GM18873 (cell line): ENCODE data around the gene SUMF1.

Experiments used
- ATAC-seq: cut with Tn5 transposase; IDR thresholded peaks from one replicate; pipeline ENCODE4 v1.9.1; 2021; ENCODE audit warnings: mild to moderate bottlenecking, moderate library complexity, moderate number of reproducible peaks; ENCODE audit not compliant: unreplicated experiment, low FRiP score

The SUMF1 gene

GRCh38 chr3:4466741-4467521 is at the start of gene SUMF1:
SUMF1 (minus strand) TSS chr3:4467269; CDS start chr3:4467245, 24 bp downstream.
- ATAC-seq, result peak; percentile 99

- no peak for ATAC-seq
Observed at GRCh38 chr3:4515916-4516579, 49.0 kb upstream of the SUMF1 start.

GRCh38 chr3:4514916-4515315 is 47.8 kb upstream of the SUMF1 start:
- no peak for ATAC-seq

GRCh38 chr3:4514321-4514720 is 47.3 kb upstream of the SUMF1 start:
- no peak for ATAC-seq

GRCh38 chr3:4512895-4513616 is 46.0 kb upstream of the SUMF1 start:
- ATAC-seq, result no peak

GRCh38 chr3:4511491-4512262 is 44.6 kb upstream of the SUMF1 start:
- ATAC-seq, result no peak

GRCh38 chr3:4509983-4510755 is 43.1 kb upstream of the SUMF1 start:
- no peak for ATAC-seq

GRCh38 chr3:4509043-4509442 is 42.0 kb upstream of the SUMF1 start:
- ATAC-seq, result no peak

- ATAC-seq, result peak; percentile 74
Observed at GRCh38 chr3:4508048-4508981, 41.2 kb upstream of the SUMF1 start.

GRCh38 chr3:4507024-4507596 is 40.0 kb upstream of the SUMF1 start:
- ATAC-seq, result peak; percentile 25

GRCh38 chr3:4506559-4507023 is 39.5 kb upstream of the SUMF1 start:
- ATAC-seq, result no peak

GRCh38 chr3:4505688-4506558 is 38.9 kb upstream of the SUMF1 start:
- ATAC-seq, result no peak

GRCh38 chr3:4504340-4505261 is 37.5 kb upstream of the SUMF1 start:
- no peak for ATAC-seq

- ATAC-seq, result peak; percentile 47
Observed at GRCh38 chr3:4503050-4503449, 36.0 kb upstream of the SUMF1 start.

- no peak for ATAC-seq
Observed at GRCh38 chr3:4501927-4502326, 34.9 kb upstream of the SUMF1 start.

- ATAC-seq, result no peak
Observed at GRCh38 chr3:4501437-4501836, 34.4 kb upstream of the SUMF1 start.
